Measurements from ENCODE around the gene NFKBIB.

The NFKBIB gene

DNA sequence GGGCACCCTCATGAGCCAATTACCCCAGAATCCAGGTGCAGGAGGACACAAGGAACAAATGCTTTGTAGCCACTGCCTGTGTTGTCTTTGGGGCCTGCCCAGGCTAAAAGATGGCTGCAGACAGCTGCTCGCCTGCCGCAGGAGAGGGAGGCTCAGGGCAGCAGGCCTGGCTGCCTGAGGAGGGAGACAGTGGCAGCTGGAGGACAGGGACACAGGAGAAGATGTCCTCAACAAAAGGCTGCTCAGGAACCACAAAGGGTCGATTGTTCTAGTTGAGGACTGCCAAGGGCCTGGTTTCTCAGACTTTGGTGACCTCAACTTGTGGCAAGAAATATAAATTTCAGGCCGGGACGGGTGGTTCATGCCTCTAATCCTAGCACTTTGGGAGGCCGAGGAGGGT is 8.0 kb upstream of the NFKBIB start:
- H4K20me1 ChIP-seq (ENCODE audit: control insufficient read depth, insufficient read depth, low read depth, low read length), result no peaks in the 10 kb centered on the region
- H3K9me2 ChIP-seq (replicated peaks; ENCODE audit: control insufficient read depth, low read length), result no peaks in the 10 kb centered on the region
- no peaks in the 10 kb centered on the region for H3K9me3 ChIP-seq (ENCODE audit: control insufficient read depth, insufficient read depth, low read length)
- no peaks in the 10 kb centered on the region; the same call in 1 of the 2 replicates for H3K36me3 ChIP-seq (ENCODE audit: control insufficient read depth, low read length)
- H3F3A ChIP-seq (ENCODE audit: control insufficient read depth, insufficient read depth), result no peaks in the 10 kb centered on the region
- H3K4me3 ChIP-seq (ENCODE audit: low read length), result no peak overlapping the region
- H3K4me2 ChIP-seq (ENCODE audit: low read length), result no peak overlapping the region
- H3K4me1 ChIP-seq (ENCODE audit: control insufficient read depth, low read length), result no peaks in the 10 kb centered on the region
- no peak overlapping the region for H3K27ac ChIP-seq (ENCODE audit: low read depth, low read length)
- no peaks in the 10 kb centered on the region for H3K79me2 ChIP-seq (ENCODE audit: control insufficient read depth, low read length)
- H3K27me3 ChIP-seq (ENCODE audit: control insufficient read depth, low read length), result no peaks in the 10 kb centered on the region
- TF ChIP-seq EZH2phosphoT487 (IDR thresholded peaks at IDR 0.05; ENCODE audit: borderline replicate concordance, low read length), result no peak
- TF ChIP-seq, protein P1, sequence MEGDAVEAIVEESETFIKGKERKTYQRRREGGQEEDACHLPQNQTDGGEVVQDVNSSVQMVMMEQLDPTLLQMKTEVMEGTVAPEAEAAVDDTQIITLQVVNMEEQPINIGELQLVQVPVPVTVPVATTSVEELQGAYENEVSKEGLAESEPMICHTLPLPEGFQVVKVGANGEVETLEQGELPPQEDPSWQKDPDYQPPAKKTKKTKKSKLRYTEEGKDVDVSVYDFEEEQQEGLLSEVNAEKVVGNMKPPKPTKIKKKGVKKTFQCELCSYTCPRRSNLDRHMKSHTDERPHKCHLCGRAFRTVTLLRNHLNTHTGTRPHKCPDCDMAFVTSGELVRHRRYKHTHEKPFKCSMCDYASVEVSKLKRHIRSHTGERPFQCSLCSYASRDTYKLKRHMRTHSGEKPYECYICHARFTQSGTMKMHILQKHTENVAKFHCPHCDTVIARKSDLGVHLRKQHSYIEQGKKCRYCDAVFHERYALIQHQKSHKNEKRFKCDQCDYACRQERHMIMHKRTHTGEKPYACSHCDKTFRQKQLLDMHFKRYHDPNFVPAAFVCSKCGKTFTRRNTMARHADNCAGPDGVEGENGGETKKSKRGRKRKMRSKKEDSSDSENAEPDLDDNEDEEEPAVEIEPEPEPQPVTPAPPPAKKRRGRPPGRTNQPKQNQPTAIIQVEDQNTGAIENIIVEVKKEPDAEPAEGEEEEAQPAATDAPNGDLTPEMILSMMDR (IDR thresholded peaks at IDR 0.05; ENCODE audit: low read depth, low read length, poor library complexity, severe bottlenecking), result no peak

DNA sequence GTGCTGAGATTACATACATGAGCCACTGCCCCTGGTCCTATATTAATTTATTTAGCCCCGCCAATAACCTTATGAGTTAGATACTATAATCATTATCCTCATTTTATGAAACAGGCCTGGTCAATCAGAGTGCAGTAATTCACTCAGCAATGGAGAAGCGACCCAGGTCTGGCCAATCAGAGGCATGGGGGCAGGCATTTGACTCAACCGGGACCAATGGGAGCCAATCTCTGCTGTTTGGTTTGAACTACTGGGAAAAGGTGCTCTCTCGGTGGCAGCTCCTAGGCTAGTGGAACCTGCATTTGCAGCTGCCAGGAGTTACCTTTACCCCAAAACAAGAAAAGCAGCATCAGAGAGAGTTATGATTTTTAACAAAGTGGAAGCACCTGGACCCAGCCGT is 6.9 kb upstream of the NFKBIB start:
- H3K4me1 ChIP-seq (ENCODE audit: control insufficient read depth, low read length), result no peaks in the 10 kb centered on the region

DNA sequence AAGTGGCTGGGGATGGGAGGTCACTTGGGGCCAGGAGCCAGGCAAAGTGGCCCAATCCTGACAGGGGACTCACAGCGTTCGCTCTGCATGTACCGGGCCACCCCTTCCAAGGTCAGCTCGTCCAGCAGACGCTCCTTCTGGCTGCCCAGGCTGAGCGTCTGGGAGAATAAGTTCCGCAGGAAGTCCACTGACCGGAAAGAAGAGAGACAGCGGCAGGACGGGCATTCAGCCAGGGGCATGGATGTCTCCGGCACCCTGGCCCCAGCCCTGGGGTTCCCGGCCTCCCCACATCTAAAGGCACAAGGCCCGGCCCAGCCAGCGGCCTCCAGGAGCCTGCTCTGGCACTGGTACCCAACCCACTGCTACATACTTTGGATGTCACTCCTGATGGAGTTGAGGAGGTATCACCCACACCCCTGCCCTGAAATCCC is 6.4 kb upstream of the NFKBIB start:
- Histone ChIP-seq H3K9me2 (replicated peaks; ENCODE audit: control insufficient read depth, low read length) (no peaks in the 10 kb centered on the region), H4K20me1 (ENCODE audit: control insufficient read depth, insufficient read depth, low read depth, low read length) (no peaks in the 10 kb centered on the region), H3K9me3 (ENCODE audit: control insufficient read depth, insufficient read depth, low read length) (no peaks in the 10 kb centered on the region), H3K79me2 (ENCODE audit: control insufficient read depth, low read length) (no peaks in the 10 kb centered on the region), H3K4me1 (ENCODE audit: control insufficient read depth, low read length) (peaks cover 2% of the 10 kb centered on the region), H3K4me3 (ENCODE audit: low read length) (no peak overlapping the region), H3K27me3 (ENCODE audit: control insufficient read depth, low read length) (no peaks in the 10 kb centered on the region), H3K4me2 (ENCODE audit: low read length) (no peak overlapping the region), H3K27ac (ENCODE audit: low read depth, low read length) (no peak overlapping the region), H3K36me3 (ENCODE audit: control insufficient read depth, low read length) (no peaks in the 10 kb centered on the region; the same call in 1 of the 2 replicates), H3F3A (ENCODE audit: control insufficient read depth, insufficient read depth) (no peaks in the 10 kb centered on the region)
- no peak for TF ChIP-seq EZH2phosphoT487 (IDR thresholded peaks at IDR 0.05; ENCODE audit: borderline replicate concordance, low read length)
- TF ChIP-seq, protein P1 (IDR thresholded peaks at IDR 0.05; ENCODE audit: low read depth, low read length, poor library complexity, severe bottlenecking), result no peak

More for the DNA sequence above, 6.9 kb upstream of the NFKBIB start:
- Histone ChIP-seq H3K9me2 (replicated peaks; ENCODE audit: control insufficient read depth, low read length) (no peaks in the 10 kb centered on the region), H3K27ac (ENCODE audit: low read depth, low read length) (no peak overlapping the region), H3F3A (ENCODE audit: control insufficient read depth, insufficient read depth) (no peaks in the 10 kb centered on the region), H4K20me1 (ENCODE audit: control insufficient read depth, insufficient read depth, low read depth, low read length) (no peaks in the 10 kb centered on the region), H3K4me3 (ENCODE audit: low read length) (no peak overlapping the region), H3K79me2 (ENCODE audit: control insufficient read depth, low read length) (no peaks in the 10 kb centered on the region), H3K27me3 (ENCODE audit: control insufficient read depth, low read length) (no peaks in the 10 kb centered on the region), H3K4me2 (ENCODE audit: low read length) (no peak overlapping the region), H3K36me3 (ENCODE audit: control insufficient read depth, low read length) (no peaks in the 10 kb centered on the region; the same call in 1 of the 2 replicates), H3K9me3 (ENCODE audit: control insufficient read depth, insufficient read depth, low read length) (no peaks in the 10 kb centered on the region)
- TF ChIP-seq EZH2phosphoT487 (IDR thresholded peaks at IDR 0.05; ENCODE audit: borderline replicate concordance, low read length), result no peak
- TF ChIP-seq, protein P1 (IDR thresholded peaks at IDR 0.05; ENCODE audit: low read depth, low read length, poor library complexity, severe bottlenecking), result no peak

Measured in DOHH2 (cell line).